HepG2 (cell line): Measurements from ENCODE around the gene MYORG. TPM values are rescaled to one million over a fixed set of nuclear protein-coding genes. Genes with fewer than 3 reads are reported as not detected.

Experiments
- ISX ChIP-seq: sonication (generic); formaldehyde crosslinking; conservative IDR thresholded peaks from 2 replicates; pipeline ENCODE4 v1.5.0; 2020; ENCODE audit warnings: missing genetic modification reagents
- TEF ChIP-seq: sonication (generic); formaldehyde crosslinking; IDR thresholded peaks from 2 replicates; pipeline ENCODE4 v1.5.0; 2020; ENCODE audit warnings: missing genetic modification reagents
- ZBTB7B ChIP-seq: sonication (generic); formaldehyde crosslinking; IDR thresholded peaks from 2 replicates; pipeline ENCODE4 v1.4.0; 2020; ENCODE audit warnings: missing genetic modification reagents
- ZNF34 ChIP-seq: sonication (generic); formaldehyde crosslinking; IDR thresholded peaks from 2 replicates; pipeline ENCODE4 v1.4.0; 2020; ENCODE audit warnings: mild to moderate bottlenecking, missing genetic modification reagents, borderline replicate concordance
- ZNF407 ChIP-seq: sonication (generic); formaldehyde crosslinking; IDR thresholded peaks from one replicate; pipeline ENCODE4 v1.5.1; 2020; ENCODE audit warnings: mild to moderate bottlenecking, missing genetic modification reagents; ENCODE audit errors: not compliant biosample characterization
- ZNF768 ChIP-seq: sonication (generic); formaldehyde crosslinking; IDR thresholded peaks from 2 replicates; pipeline ENCODE4 v1.4.0; 2020; ENCODE audit warnings: missing genetic modification reagents
- polyA plus RNA-seq, 8 experiments: library from polyadenylated mRNA; depleted of rRNA in 3 of 8; stranded (reverse) in 7 of 8; unstranded in 1 of 8; fragments of >200 nt; fragmentation: Illumina TruSeq in 4 of 8; extraction: Trizol in 4 of 8; gene quantifications; 2 replicates each; pipeline versions ENCODE4 v1.2.1 to v1.2.3, GENCODE V29; 2011 to 2016; ENCODE audit warnings: low read depth in 4 of 8, missing spikeins in 1 of 8, mixed read lengths in 1 of 8; ENCODE audit not compliant: insufficient read depth in 1 of 8
- total RNA-seq, 5 experiments: library from RNA; depleted of rRNA; stranded (reverse); fragments of >200 nt; fragmentation: Illumina TruSeq; extraction: Trizol; gene quantifications; 2 replicates each; pipeline ENCODE4 v1.2.3, GENCODE V29; 2016; ENCODE audit warnings: low read depth in 1 of 5

MYORG gene
- total and polyA plus RNA-seq, 2 of the 13 experiments (the other 11 are each of a cell fraction or from before 2014, with no cell fraction given) = 11.1 to 22.4 TPM

- TF ChIP-seq ZNF407 (CRISPR knock-in tag) = no peak
- no peak for TF ChIP-seq ZNF34 (CRISPR knock-in tag)
- TF ChIP-seq ZBTB7B (CRISPR knock-in tag) = no peak
- no peak for TF ChIP-seq ISX (CRISPR knock-in tag)
- TF ChIP-seq TEF = no peak
- TF ChIP-seq ZNF768 (CRISPR knock-in tag) = no peak
- TF ChIP-seq, all 625 proteins: peak for 0
Observed at GRCh38 chr9:34370335-34370969, 6.2 kb downstream of the MYORG start (continued).
